NB4 (cell line): ENCODE results near the gene CDK11A.
"Not testable (repeated sequence)": the region's sequence is repeated elsewhere in the genome, so short reads cannot be mapped to it uniquely, and the experiment has no call there.

Source experiments
- POLR2A ChIP-seq: IDR thresholded peaks from 2 replicates; pipeline ENCODE4 v1.6.1; 2011; ENCODE audit warnings: mild to moderate bottlenecking; ENCODE audit not compliant: insufficient read length; ENCODE audit errors: extremely low read depth
- TF ChIP-seq, protein P1 (sequence below): IDR thresholded peaks from 2 replicates; pipeline ENCODE4 v1.6.1; 2011; ENCODE audit warnings: low read depth, low read length
- TF ChIP-seq, protein P2 (sequence below): IDR thresholded peaks from one replicate; pipeline ENCODE4 v1.5.1; 2012; ENCODE audit warnings: low read depth, low read length

DNA sequence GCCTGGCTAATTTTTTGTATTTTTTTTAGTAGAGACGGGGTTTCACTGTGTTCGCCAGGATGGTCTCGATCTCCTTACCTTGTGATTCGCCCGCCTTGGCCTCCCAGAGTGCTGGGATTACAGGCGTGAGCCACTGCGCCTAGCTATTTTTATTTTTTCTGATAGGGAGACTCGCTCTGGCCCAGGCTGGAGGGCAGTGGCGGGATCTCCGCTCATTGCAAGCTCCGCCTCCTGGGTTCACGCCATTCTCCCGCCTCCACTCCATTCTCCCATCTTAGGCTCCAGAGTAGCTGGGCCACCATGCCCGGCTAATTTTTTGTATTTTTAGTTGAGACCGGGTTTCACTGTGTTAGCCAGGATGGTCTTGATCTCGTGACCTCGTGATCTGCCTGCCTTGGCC is 1.9 kb upstream of the CDK11A start:
- TF ChIP-seq, protein P1, sequence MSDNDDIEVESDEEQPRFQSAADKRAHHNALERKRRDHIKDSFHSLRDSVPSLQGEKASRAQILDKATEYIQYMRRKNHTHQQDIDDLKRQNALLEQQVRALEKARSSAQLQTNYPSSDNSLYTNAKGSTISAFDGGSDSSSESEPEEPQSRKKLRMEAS: not testable (repeated sequence)
- TF ChIP-seq POLR2A: not testable (repeated sequence)
- TF ChIP-seq, protein P2, sequence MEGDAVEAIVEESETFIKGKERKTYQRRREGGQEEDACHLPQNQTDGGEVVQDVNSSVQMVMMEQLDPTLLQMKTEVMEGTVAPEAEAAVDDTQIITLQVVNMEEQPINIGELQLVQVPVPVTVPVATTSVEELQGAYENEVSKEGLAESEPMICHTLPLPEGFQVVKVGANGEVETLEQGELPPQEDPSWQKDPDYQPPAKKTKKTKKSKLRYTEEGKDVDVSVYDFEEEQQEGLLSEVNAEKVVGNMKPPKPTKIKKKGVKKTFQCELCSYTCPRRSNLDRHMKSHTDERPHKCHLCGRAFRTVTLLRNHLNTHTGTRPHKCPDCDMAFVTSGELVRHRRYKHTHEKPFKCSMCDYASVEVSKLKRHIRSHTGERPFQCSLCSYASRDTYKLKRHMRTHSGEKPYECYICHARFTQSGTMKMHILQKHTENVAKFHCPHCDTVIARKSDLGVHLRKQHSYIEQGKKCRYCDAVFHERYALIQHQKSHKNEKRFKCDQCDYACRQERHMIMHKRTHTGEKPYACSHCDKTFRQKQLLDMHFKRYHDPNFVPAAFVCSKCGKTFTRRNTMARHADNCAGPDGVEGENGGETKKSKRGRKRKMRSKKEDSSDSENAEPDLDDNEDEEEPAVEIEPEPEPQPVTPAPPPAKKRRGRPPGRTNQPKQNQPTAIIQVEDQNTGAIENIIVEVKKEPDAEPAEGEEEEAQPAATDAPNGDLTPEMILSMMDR: not testable (repeated sequence)
